SK-N-SH treated with all-trans-retinoic acid at 6 μM for 48 hours (cell line): ENCODE results near the gene UPP2.

Source experiments
- CREB5 ChIP-seq: fragments of 250-450 bp; sonication (Bioruptor Pico); IDR thresholded peaks from 2 replicates; pipeline ENCODE4 v1.5.1; 2020; ENCODE audit warnings: low read depth, mild to moderate bottlenecking, moderate library complexity
- CSDC2 ChIP-seq: fragments of 250-450 bp; sonication (Bioruptor Pico); IDR thresholded peaks from 2 replicates; pipeline ENCODE4 v1.5.0; 2020; ENCODE audit warnings: mild to moderate bottlenecking, moderate library complexity
- GLIS3 ChIP-seq: fragments of 250-450 bp; sonication (Bioruptor Pico); IDR thresholded peaks from 2 replicates; pipeline ENCODE4 v1.5.0; 2020; ENCODE audit warnings: mild to moderate bottlenecking, moderate library complexity
- ISL1 ChIP-seq: fragments of 250-450 bp; sonication (Bioruptor Pico); IDR thresholded peaks from 2 replicates; pipeline ENCODE4 v2.1.2; 2022; ENCODE audit warnings: mild to moderate bottlenecking, moderate library complexity
- PATZ1 ChIP-seq: fragments of 250-450 bp; sonication (Bioruptor Pico); IDR thresholded peaks from 2 replicates; pipeline ENCODE4 v1.8.0; 2020; ENCODE audit warnings: mild to moderate bottlenecking, moderate library complexity, borderline replicate concordance
- POU6F1 ChIP-seq: fragments of 250-450 bp; sonication (Bioruptor Pico); IDR thresholded peaks from 2 replicates; pipeline ENCODE4 v1.8.0; 2021; ENCODE audit warnings: low read depth, mild to moderate bottlenecking, moderate library complexity, borderline replicate concordance
- RARB ChIP-seq: fragments of 250-450 bp; sonication (Bioruptor Pico); IDR thresholded peaks from 2 replicates; pipeline ENCODE4 v1.8.0; 2021; ENCODE audit warnings: mild to moderate bottlenecking, moderate library complexity
- TCF4 ChIP-seq: fragments of 250-450 bp; sonication (Bioruptor Pico); IDR thresholded peaks from 2 replicates; pipeline ENCODE4 v1.8.0; 2021; ENCODE audit warnings: mild to moderate bottlenecking, moderate library complexity, borderline replicate concordance
- ZFP3 ChIP-seq: fragments of 250-450 bp; sonication (Bioruptor Pico); IDR thresholded peaks from 2 replicates; pipeline ENCODE4 v1.5.0; 2020; ENCODE audit warnings: mild to moderate bottlenecking, moderate library complexity
- ZFP30 ChIP-seq: fragments of 450-650 bp; formaldehyde crosslinking; IDR thresholded peaks from 2 replicates; pipeline ENCODE4 v1.5.0; 2022; ENCODE audit warnings: mild to moderate bottlenecking, moderate library complexity
- ZNF8 ChIP-seq: fragments of 450-650 bp; formaldehyde crosslinking; IDR thresholded peaks from 2 replicates; pipeline ENCODE4 v1.5.0; 2020; ENCODE audit warnings: mild to moderate bottlenecking, moderate library complexity

GRCh38 chr2:158089322-158089721 is 12.4 kb upstream of the UPP2 start:
- TF ChIP-seq TCF4, result no peak
- no peak for TF ChIP-seq ZFP30 (CRISPR knock-in tag)
- TF ChIP-seq CREB5, result no peak
- TF ChIP-seq RARB, result no peak
- no peak for TF ChIP-seq POU6F1 (CRISPR knock-in tag)
- no peak for TF ChIP-seq CSDC2 (CRISPR knock-in tag)
- no peak for TF ChIP-seq ISL1 (CRISPR knock-in tag)
- no peak for TF ChIP-seq ZFP3 (CRISPR knock-in tag)
- no peak for TF ChIP-seq ZNF8 (CRISPR knock-in tag)
- no peak for TF ChIP-seq PATZ1 (CRISPR knock-in tag)
- no peak for TF ChIP-seq GLIS3 (CRISPR knock-in tag)
